Measurements from ENCODE around the gene CREB3L2.

The CREB3L2 gene

DNA sequence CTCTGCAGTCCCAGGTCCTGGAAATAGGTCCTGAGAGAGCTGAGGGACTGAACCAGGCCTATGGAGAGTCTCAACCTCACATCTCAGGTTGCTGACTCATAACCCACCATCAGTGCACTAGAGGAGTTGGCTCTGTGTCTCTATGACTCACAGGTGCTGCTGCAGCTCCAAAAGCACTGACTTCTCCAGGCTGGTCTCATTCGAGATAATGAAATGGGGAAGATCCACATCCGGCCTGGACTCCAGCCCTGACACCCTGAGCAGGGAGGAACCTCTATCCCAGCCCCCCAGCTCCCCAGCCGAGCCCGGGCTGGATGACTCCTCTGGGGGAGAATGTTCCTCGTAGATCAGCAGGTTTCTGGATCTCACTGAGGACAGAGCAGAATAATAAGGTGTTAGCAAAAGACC is 119.6 kb downstream of the CREB3L2 start:
- H3K4me3 ChIP-seq (ENCODE audit: low read depth, low read length), result no peak overlapping the region
- no peak for TF ChIP-seq CTCF (IDR thresholded peaks at IDR 0.05; ENCODE audit: low read depth, low read length)

GRCh38 chr7:137881607-137882260 is 120.2 kb downstream of the CREB3L2 start:
- H3K4me3 ChIP-seq (ENCODE audit: low read depth, low read length), result no peak overlapping the region
- no peak for TF ChIP-seq CTCF (IDR thresholded peaks at IDR 0.05; ENCODE audit: low read depth, low read length)

DNA sequence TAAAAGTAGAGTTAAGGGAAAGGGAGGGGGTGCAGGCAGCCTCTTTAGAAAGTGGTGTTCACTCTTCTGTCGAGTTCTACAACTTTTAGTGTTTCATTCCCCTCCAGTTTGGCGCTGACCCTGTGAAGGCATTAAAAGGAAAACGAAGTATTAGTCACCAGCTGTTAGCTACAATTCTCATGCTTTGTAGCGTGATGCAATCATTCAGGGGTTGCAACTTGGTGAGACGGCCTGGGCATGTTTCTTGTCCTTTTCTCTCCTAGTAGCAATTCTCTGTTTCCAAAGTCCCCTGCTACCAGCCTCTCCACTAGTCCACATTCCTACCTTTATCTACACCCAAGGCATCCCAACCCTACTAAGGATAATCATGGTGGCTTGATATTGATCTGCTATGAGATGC is 121.5 kb downstream of the CREB3L2 start:
- H3K4me3 ChIP-seq (ENCODE audit: low read depth, low read length), result no peak overlapping the region
- TF ChIP-seq CTCF (IDR thresholded peaks at IDR 0.05; ENCODE audit: low read depth, low read length), result no peak

- no peak overlapping the region for H3K4me3 ChIP-seq (ENCODE audit: low read depth, low read length)
These were observed 122.3 kb downstream of the CREB3L2 start for GRCh38 chr7:137879357-137880158.

GRCh38 chr7:137878333-137878961 is 123.4 kb downstream of the CREB3L2 start:
- H3K4me3 ChIP-seq (ENCODE audit: low read depth, low read length), result no peak overlapping the region
- no peak for TF ChIP-seq CTCF (IDR thresholded peaks at IDR 0.05; ENCODE audit: low read depth, low read length)

More at GRCh38 chr7:137879357-137880158, 122.3 kb downstream of the CREB3L2 start:
- no peak for TF ChIP-seq CTCF (IDR thresholded peaks at IDR 0.05; ENCODE audit: low read depth, low read length)

DNA sequence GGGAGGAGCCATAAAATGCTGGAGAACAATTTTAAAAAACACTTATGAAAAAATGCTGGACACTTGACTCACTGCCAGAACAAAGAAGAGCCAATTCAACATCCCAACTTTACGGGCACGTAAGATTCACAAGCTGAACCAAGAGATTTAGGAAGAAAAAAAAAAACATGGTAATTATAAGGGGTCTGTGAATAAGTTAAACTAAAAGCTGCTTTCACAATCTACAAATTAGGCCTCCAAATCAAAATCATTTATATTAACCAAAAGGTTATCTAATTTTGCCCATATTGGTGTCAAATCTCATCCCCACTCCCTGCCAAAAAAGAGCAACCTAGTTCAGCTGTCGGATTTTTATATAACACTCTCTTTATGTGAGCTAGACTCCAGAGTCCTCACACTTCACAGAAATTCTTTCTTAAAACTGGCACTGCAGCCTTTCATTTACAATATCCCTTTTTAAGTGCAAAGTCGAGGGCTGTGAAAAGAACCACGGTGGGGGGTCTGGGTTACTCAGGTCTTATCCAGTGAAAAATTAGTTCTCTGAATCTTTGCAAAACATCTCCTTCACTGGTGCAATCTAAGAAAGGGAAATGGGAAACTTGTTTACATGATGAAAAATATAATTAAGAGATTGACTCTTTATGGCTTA is 124.7 kb downstream of the CREB3L2 start:
- no peak for TF ChIP-seq CTCF (IDR thresholded peaks at IDR 0.05; ENCODE audit: low read depth, low read length)
- no peak overlapping the region for H3K4me3 ChIP-seq (ENCODE audit: low read depth, low read length)
